GM12892 (cell line): ENCODE data around the gene TLDC2.

Source experiments
- POLR2A ChIP-seq: IDR thresholded peaks from 2 replicates; pipeline ENCODE4 v1.6.1; 2011; ENCODE audit warnings: low read depth, low read length, control low read depth
- POLR2AphosphoS5 ChIP-seq: IDR thresholded peaks from 2 replicates; pipeline ENCODE4 v1.6.1; 2011; ENCODE audit warnings: low read depth, low read length, control low read depth
- TAF1 ChIP-seq: IDR thresholded peaks from 2 replicates; pipeline ENCODE4 v1.6.1; 2011; ENCODE audit warnings: low read depth, mild to moderate bottlenecking, control low read depth, low read length, borderline replicate concordance

GRCh38 chr20:36850759-36851158, 25.2 kb upstream of the TLDC2 start:
- TF ChIP-seq TAF1 (no peak), POLR2A (no peak), POLR2AphosphoS5 (no peak)
